GDM1 (cell line): Measurements from ENCODE around the gene C2CD4D.
"Not testable (repeated sequence)": the region's sequence is repeated elsewhere in the genome, so short reads cannot be mapped to it uniquely, and the experiment has no call there.

Experiments
- DNase-seq: peaks from one replicate; lab custom pipeline; 2025; lab: John Stamatoyannopoulos, UW

The C2CD4D gene

DNA sequence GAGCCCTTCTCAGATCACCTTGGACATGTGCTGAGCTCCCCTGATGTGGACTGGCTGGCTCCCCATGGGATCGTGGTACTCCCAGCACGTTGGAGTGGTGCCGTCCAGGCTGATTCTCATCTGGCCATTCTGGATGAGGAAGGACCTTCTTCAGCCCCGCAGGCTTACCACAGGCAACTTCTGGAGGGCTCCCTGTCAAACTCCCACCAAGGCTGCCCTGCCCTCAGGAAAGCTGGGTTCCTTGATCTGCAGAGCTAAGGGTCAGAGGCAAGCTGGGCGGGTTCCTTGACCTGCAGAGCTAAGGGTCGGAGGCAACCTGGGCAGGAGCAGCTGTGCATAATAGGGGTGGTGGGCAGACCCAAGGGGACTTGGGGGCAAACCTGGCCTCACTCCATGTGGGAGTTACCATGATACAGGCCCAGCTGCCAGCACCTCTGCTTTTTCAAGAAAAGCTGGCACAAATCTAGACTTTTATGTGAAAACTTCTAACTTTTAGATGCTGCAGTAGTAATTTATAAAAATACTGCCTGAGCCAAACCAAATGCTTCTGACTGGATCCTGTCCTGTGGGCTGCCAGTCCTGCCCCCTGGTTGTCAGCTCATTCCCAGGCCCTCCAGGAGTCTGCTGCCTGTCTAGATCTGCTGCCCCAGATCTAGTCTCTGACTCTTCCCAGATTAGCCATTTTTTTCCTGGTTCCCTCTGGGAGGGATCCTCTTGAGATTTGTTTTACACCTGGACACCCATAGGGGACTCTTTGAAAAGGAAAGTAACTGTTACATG lies 19.5 kb upstream of the C2CD4D start:
- DNase-seq = no peak

DNA sequence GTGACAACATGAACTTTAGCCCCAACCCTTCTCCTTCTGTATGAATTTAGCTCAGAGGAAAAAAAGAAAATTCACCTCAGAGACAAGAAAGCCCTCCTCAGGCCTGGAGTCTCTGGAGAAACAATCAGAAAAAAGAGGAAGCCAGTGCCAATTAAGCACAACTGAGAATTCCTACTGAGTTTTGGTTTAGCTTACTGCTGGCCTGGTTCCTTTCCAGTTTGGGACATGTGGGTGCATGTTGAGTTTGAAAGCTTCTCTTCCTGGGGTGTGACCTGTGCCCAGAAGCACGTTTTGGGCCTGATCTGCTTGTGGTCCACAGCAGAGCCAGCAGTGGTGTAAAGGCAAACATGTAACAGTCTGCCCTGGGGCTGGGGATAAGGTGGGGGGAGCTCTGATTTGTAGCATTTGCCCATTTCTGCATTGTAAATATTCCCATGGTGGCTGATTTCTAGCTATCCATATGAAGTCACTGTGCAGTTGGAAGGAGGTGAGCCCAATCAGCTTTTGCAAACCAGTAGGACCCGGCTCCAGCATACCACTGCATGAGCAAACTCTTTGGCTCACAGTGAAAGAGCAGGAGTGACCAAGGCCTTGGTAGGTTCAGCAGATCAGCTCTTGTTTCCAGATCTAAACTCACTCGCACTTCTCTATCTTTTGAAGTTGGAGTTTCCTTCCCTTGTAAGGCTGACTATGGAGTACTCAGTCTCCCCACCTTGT lies 18.6 kb upstream of the C2CD4D start:
- DNase-seq = no peak

DNA sequence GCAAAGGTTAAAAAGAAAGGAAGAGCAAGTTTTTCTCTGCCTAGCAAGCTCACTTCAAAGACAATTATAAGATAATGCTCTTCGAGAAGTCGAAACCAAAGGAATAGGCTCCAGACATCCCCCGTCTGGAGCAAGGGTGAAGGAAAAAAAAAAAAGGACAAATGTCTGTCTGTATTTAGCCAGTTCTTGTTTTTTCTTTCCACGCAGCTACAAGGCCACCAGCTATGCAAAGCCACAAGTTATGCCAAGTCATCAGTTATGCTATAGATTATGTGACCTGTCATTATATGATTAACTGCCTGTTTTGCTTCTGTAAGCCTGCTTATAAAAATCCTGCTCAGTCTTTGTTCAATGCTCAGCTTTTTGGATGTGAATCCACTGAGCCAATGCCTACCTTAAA lies 16.3 kb upstream of the C2CD4D start:
- DNase-seq = no peak

DNA sequence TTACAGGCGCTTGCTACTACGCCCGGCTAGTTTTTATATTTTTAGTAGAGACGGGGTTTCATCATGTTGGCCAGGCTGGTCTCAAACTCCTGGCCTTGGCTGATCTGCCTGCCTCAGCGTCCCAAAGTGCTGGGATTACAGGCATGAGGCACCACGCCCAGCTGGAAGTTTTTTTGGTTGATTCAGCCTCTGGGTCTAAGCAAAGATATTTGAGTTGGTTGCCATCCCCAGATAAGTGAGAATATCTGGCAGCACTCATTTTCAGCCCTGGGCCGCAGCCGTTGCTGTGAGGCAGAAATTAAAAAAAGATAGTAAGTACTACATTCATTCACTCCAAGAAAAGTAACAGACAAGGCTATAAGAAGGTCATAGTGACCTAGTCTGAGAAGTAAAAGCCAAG lies 15.9 kb upstream of the C2CD4D start:
- DNase-seq = not testable (repeated sequence)

DNA sequence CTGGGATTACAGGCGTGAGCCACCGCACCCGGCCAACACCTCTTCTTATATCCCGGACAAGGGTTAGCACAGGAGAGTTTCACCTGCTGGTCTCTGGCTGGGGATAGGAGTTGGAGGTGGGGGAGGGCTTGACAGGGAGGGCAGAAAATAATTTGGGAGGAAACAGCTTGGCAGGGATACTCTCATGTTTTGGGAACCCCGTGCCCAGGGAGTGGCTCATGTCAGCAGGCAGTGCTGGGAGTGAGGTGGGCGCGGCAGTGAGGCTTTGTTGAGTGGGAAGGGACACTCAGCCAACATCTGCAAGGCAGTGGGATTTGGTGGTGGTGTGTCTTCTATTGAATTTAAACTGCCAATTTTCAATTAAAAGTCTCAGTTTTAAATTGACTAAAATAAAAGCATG lies 15.0 kb upstream of the C2CD4D start:
- DNase-seq = no peak

DNA sequence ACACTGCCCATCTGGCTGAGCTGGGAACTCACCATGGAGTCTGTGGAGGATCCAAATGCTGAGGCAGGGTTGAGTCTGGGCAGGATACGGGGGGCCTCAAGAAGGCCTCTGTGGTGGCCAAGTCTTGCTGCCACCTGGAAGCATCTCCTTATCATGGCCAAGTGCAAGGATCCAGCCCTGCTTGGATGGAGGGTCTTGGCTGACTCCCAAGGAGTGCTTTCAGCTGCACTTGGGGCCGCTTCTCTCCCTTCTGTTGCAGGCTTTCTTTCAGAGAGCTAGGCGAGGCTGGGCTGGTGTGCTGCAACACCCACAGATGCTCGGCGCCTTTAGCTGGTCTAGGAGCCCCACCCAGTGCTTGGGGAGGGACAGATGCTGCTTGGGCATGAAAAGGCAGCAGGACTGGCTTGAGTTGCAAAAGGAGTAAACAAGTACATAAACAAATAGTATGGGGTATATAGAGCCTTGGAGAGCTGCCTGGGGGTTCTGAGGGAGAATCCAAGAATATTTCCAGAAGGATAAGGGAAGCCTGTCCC lies 13.9 kb upstream of the C2CD4D start, which contains the start of gene THEM5:
TSS of gene THEM5 (minus strand) at position 302 of the 533 bp plus-strand sequence. CDS start at position 155, 147 bp downstream.
- DNase-seq = no peak

DNA sequence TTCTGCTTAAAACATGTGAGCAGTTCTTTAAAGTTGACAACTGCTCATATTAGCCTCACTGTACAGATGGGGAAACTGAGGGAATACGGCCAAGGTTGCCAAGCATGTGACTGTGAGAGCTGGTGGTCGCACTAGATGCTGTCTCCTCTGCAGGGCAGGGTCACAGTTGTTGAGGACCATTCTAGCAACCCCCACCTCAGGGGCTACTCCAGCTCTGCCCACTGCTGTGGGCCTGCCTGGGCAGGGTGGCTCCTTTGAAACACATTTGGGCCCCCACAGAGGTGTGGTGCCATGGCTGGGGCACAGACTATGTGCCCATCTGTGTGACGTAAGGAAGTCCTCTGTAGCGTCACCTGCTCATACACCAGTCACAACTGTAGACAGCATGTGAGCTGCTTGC lies 13.1 kb upstream of the C2CD4D start:
- DNase-seq = no peak

DNA sequence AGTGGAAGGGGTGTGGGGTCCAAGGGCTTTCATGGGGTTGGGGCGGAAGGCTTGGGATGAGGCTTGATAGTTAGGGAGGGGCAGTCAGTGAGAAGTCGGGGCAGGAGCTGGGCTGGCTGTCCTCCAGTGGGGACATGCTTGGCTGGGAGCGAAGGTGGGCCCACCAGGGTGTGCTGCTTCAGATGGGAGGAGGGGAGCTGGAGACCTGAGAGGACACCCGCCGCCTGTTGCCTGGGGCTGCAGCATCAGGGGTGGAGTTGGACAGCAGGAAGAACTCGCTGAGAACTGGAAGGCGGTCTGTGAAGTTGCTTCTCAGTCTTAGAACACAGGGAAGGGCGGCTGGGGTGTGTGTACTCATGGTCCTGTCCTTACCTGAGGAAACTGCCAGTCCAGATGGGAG lies 12.3 kb upstream of the C2CD4D start:
- DNase-seq = no peak

DNA sequence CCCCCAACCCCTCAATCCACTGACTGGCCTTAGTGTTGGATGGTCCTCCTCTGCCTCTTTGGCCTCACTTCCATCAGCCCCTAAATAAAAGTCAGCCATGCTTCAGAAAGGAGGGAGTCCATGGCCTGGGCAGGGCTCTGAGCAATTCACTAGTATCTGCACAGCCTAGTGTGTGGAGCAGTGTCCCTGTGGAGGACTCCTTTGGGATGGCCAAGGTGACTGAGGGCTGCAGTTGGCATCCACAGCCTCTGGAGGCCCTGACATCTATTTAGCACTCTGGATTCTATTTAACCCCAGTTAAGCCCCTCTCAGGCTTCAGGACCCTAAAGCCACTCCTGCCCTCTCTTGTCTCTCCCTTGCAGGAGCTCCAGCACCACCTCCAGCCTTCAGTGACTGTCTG lies 10.3 kb upstream of the C2CD4D start:
- DNase-seq = no peak

DNA sequence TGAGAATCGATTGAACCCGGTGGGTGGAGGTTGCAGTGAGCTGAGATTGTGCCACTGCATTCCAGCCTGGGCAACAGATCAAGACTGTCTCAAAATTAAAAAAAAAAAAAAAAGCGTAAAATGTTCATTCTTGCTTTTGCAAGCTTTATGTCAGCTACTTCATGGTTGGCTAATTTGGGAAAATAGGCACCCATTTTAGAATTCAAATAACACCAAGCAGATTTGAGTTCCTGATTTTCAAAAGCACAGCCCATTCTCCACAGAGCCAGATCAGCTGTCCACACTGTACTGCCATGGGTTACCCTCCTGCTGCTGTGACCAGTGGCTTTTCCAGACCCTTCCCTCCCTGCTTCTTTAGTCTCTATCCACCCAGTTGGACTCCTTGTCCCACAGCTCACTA lies 9.5 kb upstream of the C2CD4D start:
- no peak for DNase-seq

DNA sequence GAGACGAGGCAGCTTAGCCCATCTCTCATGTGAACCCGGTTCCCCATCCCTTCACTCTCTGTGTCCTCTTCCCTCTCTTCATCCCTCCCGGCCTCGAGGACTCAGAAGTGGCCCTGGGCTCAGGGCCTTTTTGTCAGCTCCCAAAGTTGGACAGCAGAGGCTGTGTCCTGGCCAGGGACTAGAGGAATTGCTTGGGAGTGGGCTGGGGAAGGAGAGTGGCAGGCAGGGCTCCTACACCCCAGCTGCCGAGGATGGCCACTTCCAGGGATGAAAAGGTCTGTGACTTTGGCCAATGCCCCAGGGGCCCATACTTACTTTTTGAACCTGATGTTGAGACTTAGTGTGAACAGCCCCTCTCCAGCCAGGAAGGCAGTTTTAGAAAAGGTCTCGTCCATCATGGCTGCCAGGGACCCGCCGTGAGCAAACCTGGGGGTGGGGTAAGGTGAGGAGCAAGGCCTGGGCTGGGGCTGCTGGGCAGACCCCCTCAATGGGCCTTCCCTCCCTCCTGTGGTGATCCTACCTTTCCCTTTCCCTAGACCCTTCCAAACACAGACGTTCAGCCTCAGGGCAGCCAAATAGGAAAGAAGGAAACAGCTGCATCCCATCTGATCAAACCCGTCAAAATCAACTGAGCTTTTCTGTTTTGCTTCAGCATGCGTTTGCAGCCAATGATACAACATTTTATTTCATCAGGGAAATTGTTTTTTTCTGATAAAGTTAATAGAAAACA lies 8.4 kb upstream of the C2CD4D start:
- no peak for DNase-seq

DNA sequence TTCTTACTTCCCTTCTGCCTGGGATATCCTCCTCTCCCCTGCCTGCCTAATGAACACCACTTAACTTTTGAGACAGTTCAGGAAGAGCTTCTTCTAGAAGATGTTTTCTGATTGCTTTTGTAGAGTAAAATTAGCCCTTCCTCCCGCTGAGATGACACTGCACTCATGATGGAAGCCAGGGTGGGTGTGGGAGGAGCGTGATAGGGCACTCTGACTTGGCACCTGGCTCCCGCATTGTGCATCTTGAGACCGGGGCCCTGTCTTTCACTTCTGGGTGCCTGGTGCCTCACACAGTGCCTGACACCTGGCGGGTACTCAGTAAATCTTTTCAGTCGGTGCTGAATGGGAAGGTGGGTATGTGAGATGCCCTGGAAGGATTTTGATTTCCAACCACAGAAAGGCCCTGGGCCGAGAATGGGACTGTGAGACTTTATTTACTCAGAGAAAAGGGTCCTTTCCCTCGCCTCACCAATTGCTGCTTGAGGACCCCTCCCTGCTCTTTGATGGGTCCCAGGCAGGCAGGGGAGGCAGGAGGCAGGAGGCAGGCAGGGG lies 7.1 kb upstream of the C2CD4D start:
- no peak for DNase-seq

DNA sequence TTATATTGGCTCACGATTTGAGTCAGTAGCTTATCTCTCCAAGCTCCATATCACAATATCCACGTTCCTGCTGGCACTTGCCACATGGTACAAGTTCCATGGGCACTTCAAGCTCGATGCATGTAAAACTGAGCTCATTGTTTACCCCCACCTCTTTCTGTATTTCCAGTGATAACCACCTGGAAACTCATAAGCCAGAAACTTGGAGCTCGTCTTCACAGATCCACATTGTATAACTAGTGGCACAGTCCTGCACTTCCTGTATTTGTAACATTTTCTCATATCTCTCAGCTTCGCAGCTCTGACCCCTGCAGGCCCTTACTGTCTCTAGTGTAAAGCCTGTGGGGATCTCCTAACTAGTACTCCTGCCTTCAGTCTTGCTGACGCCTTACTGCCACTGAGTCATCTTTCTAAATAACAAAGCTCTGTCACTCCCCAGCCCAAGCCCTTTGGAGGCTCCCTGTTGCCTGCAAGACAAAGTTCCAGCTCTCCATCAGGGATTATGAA lies 6.5 kb upstream of the C2CD4D start:
- no peak for DNase-seq

DNA sequence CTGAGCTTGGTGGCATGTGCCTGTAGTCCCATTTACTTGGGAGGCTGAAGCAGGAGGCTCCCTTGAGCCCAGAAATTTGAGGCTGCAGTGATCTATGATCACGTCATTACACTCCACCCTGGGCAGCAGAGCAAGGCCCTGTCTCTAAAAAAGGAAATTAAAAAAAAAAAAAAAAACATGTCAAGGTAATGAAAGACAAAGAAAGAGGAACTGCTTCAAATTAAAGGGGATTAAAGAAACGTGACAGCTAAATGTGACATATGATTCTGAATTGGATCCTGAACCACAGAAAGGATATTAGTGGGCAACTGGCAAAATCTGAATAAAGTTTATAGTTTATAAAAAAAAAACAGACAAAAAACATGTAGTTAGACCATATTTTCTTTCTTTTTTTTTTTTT lies 3.8 kb upstream of the C2CD4D start:
- DNase-seq = no peak

DNA sequence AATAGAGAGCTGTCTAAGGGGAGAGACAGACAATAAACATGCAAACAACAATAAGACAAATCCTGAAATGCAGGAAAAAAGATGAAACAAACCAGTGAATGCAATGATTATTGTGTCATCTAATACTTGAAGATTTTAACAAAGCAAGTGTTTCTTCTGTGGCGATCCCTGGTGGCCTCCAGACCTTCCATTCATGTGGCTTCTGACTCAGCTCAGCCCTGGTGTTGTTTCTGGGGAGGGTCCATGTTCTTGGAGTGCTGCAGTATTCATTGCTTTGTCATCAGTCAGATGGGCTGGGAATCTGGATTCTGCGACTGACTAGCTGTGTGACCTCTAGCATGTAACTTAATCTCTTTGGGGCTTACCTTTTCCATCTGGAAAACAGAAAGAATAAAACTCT lies 1.5 kb upstream of the C2CD4D start:
- no peak for DNase-seq

DNA sequence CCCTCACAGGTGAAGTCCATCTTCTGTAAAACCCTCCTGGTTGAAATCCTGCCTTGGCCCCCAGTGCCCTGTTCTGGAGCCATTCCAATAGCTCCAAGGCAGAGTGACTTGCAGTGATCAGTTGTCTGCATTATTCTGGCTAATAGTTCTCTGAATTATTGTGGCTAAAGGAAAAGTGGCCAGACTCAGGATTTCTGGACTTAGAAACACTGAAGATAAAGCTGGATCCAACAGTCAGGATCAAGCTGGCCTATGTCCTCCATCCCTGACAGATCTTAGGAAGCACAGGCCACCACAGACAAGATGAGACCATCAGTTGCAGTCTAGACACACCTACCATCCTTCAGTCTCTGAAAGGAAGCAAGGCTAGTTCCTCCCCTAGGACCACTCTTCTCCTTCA lies 801 bp upstream of the C2CD4D start:
- no peak for DNase-seq

DNA sequence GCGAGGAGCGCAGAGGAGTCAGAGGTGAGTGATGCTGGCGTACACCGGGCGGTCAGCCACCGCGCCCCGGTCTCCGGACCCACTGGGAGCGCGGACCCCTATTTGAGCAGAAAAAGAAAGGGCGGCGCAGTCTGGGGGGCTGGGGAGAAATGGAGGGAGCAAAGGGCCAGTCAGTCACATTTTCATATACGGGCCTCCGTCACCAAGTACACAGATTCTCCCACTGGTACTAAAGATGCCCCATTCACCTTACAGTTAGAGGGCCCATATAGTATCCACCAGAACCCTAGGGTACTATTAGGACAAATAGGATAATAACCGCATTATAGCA lies 573 bp downstream of the C2CD4D start:
- DNase-seq = no peak

DNA sequence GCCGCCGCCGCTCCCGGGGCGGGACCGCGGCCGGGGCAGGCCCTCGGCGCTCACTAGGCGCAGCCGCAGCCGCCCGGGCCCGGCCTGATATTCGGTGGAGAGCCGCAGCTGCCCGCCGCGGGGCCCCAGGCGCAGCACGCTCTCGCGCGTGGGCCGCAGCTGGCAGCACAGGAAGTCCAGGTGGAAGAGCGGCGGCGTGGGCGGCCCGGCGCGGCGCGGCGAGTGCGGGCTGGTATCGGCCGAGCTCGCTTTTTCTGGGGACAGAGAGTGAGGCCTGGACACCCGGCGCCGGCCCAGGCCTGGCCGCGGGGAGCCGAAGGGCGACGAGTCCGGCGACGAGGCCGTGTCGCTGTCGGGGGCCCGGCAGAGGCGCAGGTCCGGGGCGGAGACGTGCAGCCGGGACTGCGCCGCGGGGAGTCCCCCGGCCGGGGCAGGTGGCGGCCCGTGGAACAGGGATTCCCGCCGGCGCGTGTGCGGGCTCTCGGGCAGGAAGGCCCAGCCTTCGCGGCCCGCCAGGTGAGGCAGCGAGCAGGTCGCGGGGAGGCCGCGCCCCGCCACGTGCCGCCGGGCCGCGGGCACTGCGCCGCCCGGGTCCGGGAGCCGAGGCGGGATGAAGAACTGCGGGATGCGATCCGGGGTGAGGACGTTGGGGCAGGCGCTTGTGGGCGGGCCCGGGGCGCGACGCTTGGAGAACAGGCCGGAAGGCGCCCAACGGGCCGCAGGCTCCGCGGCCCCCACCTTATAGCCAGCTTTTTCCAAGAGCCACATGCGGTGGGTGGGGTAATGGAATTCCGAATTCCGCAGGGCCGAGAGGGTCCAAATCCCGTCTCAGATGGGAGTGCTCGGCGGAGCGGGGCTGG lies 1.2 kb downstream of the C2CD4D start:
- no peak for DNase-seq

DNA sequence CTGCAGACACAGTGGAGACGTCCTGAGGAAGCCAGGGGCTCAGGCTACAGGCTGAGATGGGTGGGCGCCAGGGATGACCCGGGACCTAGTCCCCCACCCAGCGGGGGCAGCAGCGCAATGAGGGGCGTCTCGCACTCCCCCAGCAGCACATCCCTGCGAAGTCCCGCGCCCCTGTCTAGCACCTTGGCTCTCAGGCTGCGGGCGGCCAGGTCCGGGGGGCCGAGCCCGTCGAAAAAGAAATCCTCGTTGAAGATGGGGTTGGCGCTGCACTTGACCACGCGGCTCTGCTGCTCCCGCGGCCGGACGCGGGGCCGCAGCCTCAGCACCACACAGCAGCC lies 1.8 kb downstream of the C2CD4D start:
- DNase-seq = no peak

DNA sequence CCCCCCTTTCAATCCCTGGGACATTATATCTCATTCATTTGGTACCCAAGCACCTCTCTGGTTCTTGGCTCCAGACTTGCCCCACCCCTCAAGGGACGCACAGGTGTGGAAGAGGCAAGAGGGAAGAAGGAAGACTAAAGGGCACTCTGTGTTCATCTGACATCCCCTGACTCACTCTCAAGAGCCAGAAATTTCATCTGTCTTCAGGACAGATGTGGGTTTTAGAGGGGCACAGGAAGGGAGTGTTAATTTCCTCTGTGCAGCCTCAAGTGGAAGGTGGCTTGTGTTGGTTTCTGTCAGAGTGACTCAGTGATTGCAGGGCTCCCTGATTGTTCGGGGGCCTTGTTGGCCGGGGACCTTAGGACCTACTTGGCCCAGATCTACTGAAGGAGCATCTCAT lies 2.4 kb downstream of the C2CD4D start:
- no peak for DNase-seq

DNA sequence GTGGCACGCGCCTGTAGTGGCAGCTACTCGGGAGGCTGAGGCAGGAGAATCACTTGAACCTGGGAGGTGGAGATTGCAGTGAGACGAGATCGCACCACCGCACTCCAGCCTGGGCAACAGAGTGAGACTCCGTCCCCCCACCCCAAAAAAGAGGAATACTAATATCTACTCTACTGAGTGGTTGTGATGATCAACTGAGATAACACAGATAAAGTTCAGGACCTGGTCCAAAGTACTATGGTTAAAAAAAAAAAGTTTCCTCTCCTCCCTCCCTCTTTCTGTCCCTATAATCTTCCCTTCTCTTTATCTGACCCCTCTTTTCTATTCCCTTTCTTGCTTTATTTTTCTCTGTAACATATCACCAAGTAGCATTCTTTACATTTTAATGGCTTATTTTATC lies 4.0 kb downstream of the C2CD4D start:
- no peak for DNase-seq

DNA sequence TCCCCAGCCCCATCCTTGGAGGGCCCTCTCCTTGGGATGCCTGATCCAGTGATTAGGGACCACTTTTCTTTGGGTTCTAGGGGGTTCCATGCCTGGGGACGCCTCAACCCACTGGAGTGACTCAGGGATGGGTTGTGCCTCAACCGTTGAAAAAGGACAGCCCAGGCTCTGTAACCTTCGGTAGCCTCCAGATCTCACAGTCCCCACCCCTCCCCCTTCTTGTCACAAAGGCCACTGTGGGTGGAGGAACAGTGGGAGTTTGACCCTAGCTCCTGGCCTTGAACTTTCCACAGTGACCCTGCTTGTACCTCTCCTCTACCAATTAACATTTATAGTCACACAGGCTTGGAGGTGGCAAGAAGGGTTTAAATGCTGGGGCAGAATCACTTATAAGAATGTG lies 5.4 kb downstream of the C2CD4D start:
- DNase-seq = no peak
